A673 (cell line): ENCODE measurements around the gene IRX6. TPM values are rescaled to one million over a fixed set of nuclear protein-coding genes. Genes with fewer than 3 reads are reported as not detected.

ENCODE experiments used
- BruUV-seq: library from RNA; stranded (reverse); fragments of 400-500 nt; replicated peaks from 2 replicates; lab custom pipeline; 2021; lab: Mats Ljungman, UMichigan
- CTCF ChIA-PET: fragments of 300-600 bp; sonication (Branson Sonifier 250); formaldehyde crosslinking; loops from one replicate; lab custom pipeline; 2022; ENCODE audit warnings: antibody characterized with exemption; lab: Charles Lee
- POLR2A ChIA-PET: fragments of 300-600 bp; sonication (Branson Sonifier 250); formaldehyde crosslinking; loops from one replicate; lab custom pipeline; 2022; ENCODE audit warnings: antibody characterized with exemption; ENCODE audit not compliant: low non-redundant PET; lab: Charles Lee
- DNase-seq: peaks from one replicate; pipeline ENCODE4 v3.0.0-alpha.2; 2015; ENCODE audit warnings: low spot score
- H3K27ac ChIP-seq: fragments of 200-600 bp; sonication (generic); 2 replicates; pipeline ENCODE4 v1.5.1; 2016; ENCODE audit warnings: mixed run types, low read depth, mild to moderate bottlenecking, mixed read lengths, antibody characterized with exemption, low read length; ENCODE audit not compliant: poor library complexity, severe bottlenecking
- H3K27me3 ChIP-seq: fragments of 200-600 bp; sonication (generic); replicated peaks from 2 replicates; pipeline ENCODE4 v1.6.1; 2017; ENCODE audit warnings: mixed run types, low read depth, mild to moderate bottlenecking, mixed read lengths, antibody characterized with exemption, low read length; ENCODE audit not compliant: insufficient read depth, poor library complexity
- H3K36me3 ChIP-seq: fragments of 200-600 bp; sonication (generic); 2 replicates; pipeline ENCODE4 v1.6.1; 2016; ENCODE audit warnings: mixed run types, mild to moderate bottlenecking, mixed read lengths, antibody characterized with exemption, low read length; ENCODE audit not compliant: insufficient read depth, poor library complexity, severe bottlenecking
- H3K4me1 ChIP-seq: fragments of 200-600 bp; sonication (generic); 2 replicates; pipeline ENCODE4 v1.6.1; 2017; ENCODE audit warnings: mixed run types, mild to moderate bottlenecking, mixed read lengths, antibody characterized with exemption, low read length; ENCODE audit not compliant: insufficient read depth, poor library complexity, severe bottlenecking
- H3K4me3 ChIP-seq: fragments of 200-600 bp; sonication (generic); 2 replicates; pipeline ENCODE4 v1.5.1; 2016; ENCODE audit warnings: low read depth, mixed run types, mild to moderate bottlenecking, mixed read lengths, low read length; ENCODE audit not compliant: poor library complexity, severe bottlenecking
- H3K9me3 ChIP-seq: fragments of 200-600 bp; sonication (generic); 2 replicates; pipeline ENCODE4 v1.6.1; 2016; ENCODE audit warnings: mixed run types, low read depth, mild to moderate bottlenecking, mixed read lengths, antibody characterized with exemption, low read length; ENCODE audit not compliant: poor library complexity, severe bottlenecking
- EZH2 ChIP-seq: fragments of 200-600 bp; sonication (generic); IDR thresholded peaks from 2 replicates; pipeline ENCODE4 v1.6.1; 2017; ENCODE audit warnings: borderline replicate concordance, low read depth, mild to moderate bottlenecking, mixed read lengths, antibody characterized with exemption, low read length; ENCODE audit not compliant: poor library complexity, severe bottlenecking
- intact Hi-C: fragments of 100-400 bp; cut with micrococcal nuclease; formaldehyde crosslinking; loops from one replicate; pipeline ENCODE4 v1.10.0; 2022; ENCODE audit not compliant: unreplicated experiment
- total RNA-seq: library from RNA; stranded (reverse); gene quantifications from 2 replicates; pipeline ENCODE4 v1.2.3, GENCODE V29; 2021
- TF ChIP-seq, protein P1 (sequence below): fragments of 300-800, 200-600 bp; sonication (generic); conservative IDR thresholded peaks from 2 replicates; pipeline ENCODE4 v1.5.1; 2017; ENCODE audit warnings: low read depth, mild to moderate bottlenecking, antibody characterized with exemption, low read length, moderate library complexity, mixed read lengths

IRX6 gene
- total RNA-seq, 1 experiment from 2014 or later = not detected

DNA sequence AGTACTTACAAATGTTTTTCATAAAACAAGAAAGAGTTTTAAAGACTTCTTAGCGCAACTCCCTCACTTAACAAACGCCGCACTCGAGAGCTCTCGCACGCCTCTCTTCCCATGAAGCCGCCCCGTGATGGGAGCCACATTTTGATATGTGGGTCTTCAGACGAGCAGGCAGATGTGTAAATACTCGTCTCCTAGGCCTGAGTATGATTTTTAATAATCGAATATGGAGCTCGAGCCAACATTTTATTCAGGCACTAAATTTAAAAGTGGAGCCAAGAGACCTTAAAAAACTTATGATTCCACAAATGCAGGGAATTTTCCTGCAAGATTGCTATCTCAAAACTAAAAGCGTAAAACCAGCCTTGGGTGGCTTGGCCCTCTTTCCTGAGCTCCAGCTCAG lies 55.4 kb downstream of the IRX6 start:
- CTCF ChIA-PET = no interaction called here
- no peak overlapping the region for H3K4me3 ChIP-seq
- POLR2A ChIA-PET = no interaction called here
- TF ChIP-seq, protein P1, sequence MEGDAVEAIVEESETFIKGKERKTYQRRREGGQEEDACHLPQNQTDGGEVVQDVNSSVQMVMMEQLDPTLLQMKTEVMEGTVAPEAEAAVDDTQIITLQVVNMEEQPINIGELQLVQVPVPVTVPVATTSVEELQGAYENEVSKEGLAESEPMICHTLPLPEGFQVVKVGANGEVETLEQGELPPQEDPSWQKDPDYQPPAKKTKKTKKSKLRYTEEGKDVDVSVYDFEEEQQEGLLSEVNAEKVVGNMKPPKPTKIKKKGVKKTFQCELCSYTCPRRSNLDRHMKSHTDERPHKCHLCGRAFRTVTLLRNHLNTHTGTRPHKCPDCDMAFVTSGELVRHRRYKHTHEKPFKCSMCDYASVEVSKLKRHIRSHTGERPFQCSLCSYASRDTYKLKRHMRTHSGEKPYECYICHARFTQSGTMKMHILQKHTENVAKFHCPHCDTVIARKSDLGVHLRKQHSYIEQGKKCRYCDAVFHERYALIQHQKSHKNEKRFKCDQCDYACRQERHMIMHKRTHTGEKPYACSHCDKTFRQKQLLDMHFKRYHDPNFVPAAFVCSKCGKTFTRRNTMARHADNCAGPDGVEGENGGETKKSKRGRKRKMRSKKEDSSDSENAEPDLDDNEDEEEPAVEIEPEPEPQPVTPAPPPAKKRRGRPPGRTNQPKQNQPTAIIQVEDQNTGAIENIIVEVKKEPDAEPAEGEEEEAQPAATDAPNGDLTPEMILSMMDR = no peak
- TF ChIP-seq EZH2 = no peak
- BruUV-seq = no TSS peak
- intact Hi-C loops = no loop called here
- H3K27me3 ChIP-seq = no peaks in the 10 kb centered on the region
- H3K4me1 ChIP-seq = no peaks in the 10 kb centered on the region
- H3K9me3 ChIP-seq = no peaks in the 10 kb centered on the region
- no peak overlapping the region for H3K27ac ChIP-seq
- DNase-seq = no peak
- no peaks in the 10 kb centered on the region for H3K36me3 ChIP-seq

DNA sequence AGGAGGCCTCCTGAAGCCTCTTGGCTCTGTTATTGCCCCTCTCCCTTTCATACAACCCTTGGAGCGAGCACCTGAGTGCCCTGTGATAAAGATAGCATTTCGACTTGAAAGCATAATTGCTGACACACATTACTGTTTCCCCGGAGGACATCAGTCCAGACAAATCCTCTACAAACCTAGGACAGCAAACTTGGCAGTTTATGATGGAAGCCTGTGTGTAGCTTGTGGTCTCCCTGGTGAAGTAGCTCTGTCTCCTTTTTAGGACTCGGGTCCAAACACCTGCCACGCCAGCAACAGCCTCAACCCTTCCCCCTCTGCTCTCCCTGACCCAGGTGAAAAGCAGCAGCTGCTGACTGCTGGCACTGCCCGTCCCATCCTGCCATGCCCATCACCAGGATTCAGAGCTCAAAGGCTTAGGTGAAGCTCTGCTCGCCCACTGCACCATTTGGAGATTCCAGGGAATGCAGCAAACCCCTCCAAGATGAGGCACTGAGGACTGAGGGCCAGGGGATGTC lies 55.9 kb downstream of the IRX6 start:
- Histone ChIP-seq H3K36me3 (no peaks in the 10 kb centered on the region), H3K4me3 (no peak overlapping the region), H3K27ac (no peak overlapping the region), H3K9me3 (no peaks in the 10 kb centered on the region), H3K4me1 (no peaks in the 10 kb centered on the region), H3K27me3 (no peaks in the 10 kb centered on the region)
- no TSS peak for BruUV-seq
- ChIA-PET POLR2A (no interaction called here), CTCF (no interaction called here)
- intact Hi-C loops = no loop called here
- TF ChIP-seq EZH2 = no peak
- TF ChIP-seq, protein P1 = no peak
- DNase-seq = no peak

Other genes starting within 250 kb of the IRX6 start
- gene MMP2, start 155.0 kb downstream of the IRX6 start, total RNA-seq = 36.2 and 48.3 TPM in 2 replicates
- gene LPCAT2, start 184.9 kb downstream of the IRX6 start, total RNA-seq = 8.2 and 11.6 TPM in 2 replicates
- gene CAPNS2, start 242.5 kb downstream of the IRX6 start, total RNA-seq = 0.42 TPM in 1 of 2 replicates, not detected in the other